B cell (primary cell): ENCODE measurements around the gene MAB21L3. TPM values are rescaled to one million over a fixed set of nuclear protein-coding genes. Genes with fewer than 3 reads are reported as not detected.

Experiments
- ATAC-seq: fragments of 200-7000 bp; cut with Tn5 transposase; one replicate; pipeline ENCODE4 v1.10.0; 2021; ENCODE audit warnings: low read depth, mild to moderate bottlenecking, moderate number of reproducible peaks, moderate library complexity
- CTCF ChIA-PET: fragments of 350-600 bp; sonication (Branson Sonifier 250); formaldehyde crosslinking; loops from one replicate; lab custom pipeline; 2021; ENCODE audit warnings: antibody characterized with exemption, inconsistent platforms; lab: Charles Lee
- POLR2A ChIA-PET: fragments of 350-600 bp; sonication (Branson Sonifier 250); formaldehyde crosslinking; loops from one replicate; lab custom pipeline; 2021; ENCODE audit warnings: antibody characterized with exemption; lab: Charles Lee
- DNase-seq: peaks from one replicate; pipeline ENCODE4 v3.0.0; 2013
- H2AFZ ChIP-seq: 2 replicates; pipeline ENCODE4 v1.6.1; 2012; ENCODE audit warnings: mild to moderate bottlenecking, low read depth, low read length; ENCODE audit not compliant: insufficient read depth, poor library complexity, severe bottlenecking
- H3K27ac ChIP-seq, 2 donors: 1 replicate in 1 of 2; 2 replicates in 1 of 2; pipeline ENCODE4 v1.5.1; 2012 to 2013; ENCODE audit warnings: low read length in 2 of 2, mild to moderate bottlenecking in 2 of 2, moderate library complexity in 1 of 2
- H3K27me3 ChIP-seq, 4 experiments: fragments of 200-600 bp in 1 of 4; sonication (generic) in 1 of 4; replicated peaks in 1 of 4; 1 replicate in 2 of 4; 2 replicates in 2 of 4; pipeline versions ENCODE4 v1.6.1 to v1.7.0; 2013 to 2016; ENCODE audit warnings: low read length in 3 of 4, mild to moderate bottlenecking in 2 of 4, mixed read lengths in 1 of 4, moderate library complexity in 1 of 4; ENCODE audit not compliant: insufficient read depth in 4 of 4, control insufficient read depth in 3 of 4; ENCODE audit errors: control extremely low read depth in 1 of 4
- H3K36me3 ChIP-seq, 2 experiments: replicated peaks in 1 of 2; 1 replicate in 1 of 2; 2 replicates in 1 of 2; pipeline versions ENCODE4 v1.6.1 to v1.7.1; 2013; ENCODE audit warnings: low read length in 1 of 2; ENCODE audit not compliant: insufficient read depth in 2 of 2, control insufficient read depth in 1 of 2; ENCODE audit errors: control extremely low read depth in 1 of 2, extremely low read depth in 1 of 2
- H3K4me1 ChIP-seq, 2 donors: fragments of 200-600 bp in 1 of 2; sonication (generic) in 1 of 2; 1 replicate in 1 of 2; 2 replicates in 1 of 2; pipeline versions ENCODE4 v1.5.1 to v1.6.1; 2013 to 2017; ENCODE audit warnings: low read length in 2 of 2; ENCODE audit not compliant: control insufficient read depth in 2 of 2, insufficient read depth in 2 of 2
- H3K4me2 ChIP-seq: replicated peaks from 2 replicates; pipeline ENCODE3; 2012; ENCODE audit warnings: mild to moderate bottlenecking, low read depth, low read length; ENCODE audit not compliant: poor library complexity, severe bottlenecking
- H3K4me3 ChIP-seq, 5 experiments: fragments of 200-600 bp in 1 of 5; sonication (generic) in 1 of 5; 1 replicate in 3 of 5; 2 replicates in 2 of 5; pipeline versions ENCODE4 v1.5.1 to v1.7.0; 2011 to 2016; ENCODE audit warnings: low read length in 4 of 5, mild to moderate bottlenecking in 4 of 5, low read depth in 2 of 5, control low read depth in 1 of 5, moderate library complexity in 1 of 5; ENCODE audit not compliant: insufficient read depth in 1 of 5; ENCODE audit errors: control extremely low read depth in 1 of 5, extremely low read depth in 1 of 5
- H3K79me2 ChIP-seq: fragments of 200-600 bp; sonication (generic); one replicate; pipeline ENCODE4 v1.6.0; 2016; ENCODE audit warnings: low read length; ENCODE audit not compliant: control insufficient read depth, insufficient read depth
- H3K9ac ChIP-seq: fragments of 200-600 bp; sonication (generic); 2 replicates; pipeline ENCODE4 v1.6.1; 2017; ENCODE audit warnings: mild to moderate bottlenecking, low read length, moderate library complexity
- H3K9me3 ChIP-seq, 3 donors: one replicate each; pipeline versions ENCODE4 v1.6.1 to v1.7.1; 2013; ENCODE audit warnings: low read length in 2 of 3; ENCODE audit not compliant: control insufficient read depth in 2 of 3, insufficient read depth in 1 of 3; ENCODE audit errors: control extremely low read depth in 1 of 3
- H4K20me1 ChIP-seq: 2 replicates; pipeline ENCODE4 v1.6.0; 2012; ENCODE audit warnings: mild to moderate bottlenecking, low read length; ENCODE audit not compliant: insufficient read depth, control insufficient read depth, poor library complexity, severe bottlenecking
- H3K27ac Mint-ChIP-seq: one replicate; pipeline ENCODE4 v1.8.0; 2021; ENCODE audit warnings: mixed read lengths
- H3K27me3 Mint-ChIP-seq: one replicate; pipeline ENCODE4 v1.8.0; 2021; ENCODE audit warnings: mixed read lengths
- H3K4me1 Mint-ChIP-seq: one replicate; pipeline ENCODE4 v1.8.0; 2021; ENCODE audit warnings: mixed read lengths
- H3K4me3 Mint-ChIP-seq: one replicate; pipeline ENCODE4 v1.8.0; 2021; ENCODE audit warnings: mixed read lengths
- H3K9me3 Mint-ChIP-seq: one replicate; pipeline ENCODE4 v1.8.0; 2022; ENCODE audit warnings: mixed read lengths; ENCODE audit not compliant: insufficient read depth
- CTCF ChIP-seq: fragments of 200-600 bp; IDR thresholded peaks from one replicate; pipeline ENCODE4 v1.8.0; 2022; ENCODE audit warnings: antibody characterized with exemption, mild to moderate bottlenecking
- EZH2 ChIP-seq: IDR thresholded peaks from 2 replicates; pipeline ENCODE4 v1.6.1; 2012; ENCODE audit warnings: borderline replicate concordance, low read depth, mild to moderate bottlenecking, moderate library complexity, low read length; ENCODE audit not compliant: insufficient read depth, poor library complexity, severe bottlenecking
- WGBS: methylation state at CpG from one replicate; pipeline ENCODE4 v1.1.5; 2013; ENCODE audit warnings: missing lambda C conversion rate; ENCODE audit not compliant: insufficient coverage; 5-methylcytosine and 5-hydroxymethylcytosine counted together
- intact Hi-C: fragments of 100-400 bp; cut with micrococcal nuclease; formaldehyde crosslinking; loops from one replicate; pipeline ENCODE4 v1.10.0; 2022
- polyA plus RNA-seq: library from polyadenylated mRNA; depleted of rRNA; stranded (reverse); fragments of >200 nt; gene quantifications from 2 replicates; pipeline ENCODE4 v1.2.3, GENCODE V29; 2012
- total RNA-seq, 2 donors: library from RNA; stranded (reverse); fragments of 120-200 nt in 1 of 2; gene quantifications; 1 replicate in 1 of 2; 2 replicates in 1 of 2; pipeline versions ENCODE4 v1.2.3 to v1.2.4, GENCODE V29; 2013 to 2022

The MAB21L3 gene
- total and polyA plus RNA-seq, 2 donors (not counting 1 experiment from before 2014, with no cell fraction given) = not detected

DNA sequence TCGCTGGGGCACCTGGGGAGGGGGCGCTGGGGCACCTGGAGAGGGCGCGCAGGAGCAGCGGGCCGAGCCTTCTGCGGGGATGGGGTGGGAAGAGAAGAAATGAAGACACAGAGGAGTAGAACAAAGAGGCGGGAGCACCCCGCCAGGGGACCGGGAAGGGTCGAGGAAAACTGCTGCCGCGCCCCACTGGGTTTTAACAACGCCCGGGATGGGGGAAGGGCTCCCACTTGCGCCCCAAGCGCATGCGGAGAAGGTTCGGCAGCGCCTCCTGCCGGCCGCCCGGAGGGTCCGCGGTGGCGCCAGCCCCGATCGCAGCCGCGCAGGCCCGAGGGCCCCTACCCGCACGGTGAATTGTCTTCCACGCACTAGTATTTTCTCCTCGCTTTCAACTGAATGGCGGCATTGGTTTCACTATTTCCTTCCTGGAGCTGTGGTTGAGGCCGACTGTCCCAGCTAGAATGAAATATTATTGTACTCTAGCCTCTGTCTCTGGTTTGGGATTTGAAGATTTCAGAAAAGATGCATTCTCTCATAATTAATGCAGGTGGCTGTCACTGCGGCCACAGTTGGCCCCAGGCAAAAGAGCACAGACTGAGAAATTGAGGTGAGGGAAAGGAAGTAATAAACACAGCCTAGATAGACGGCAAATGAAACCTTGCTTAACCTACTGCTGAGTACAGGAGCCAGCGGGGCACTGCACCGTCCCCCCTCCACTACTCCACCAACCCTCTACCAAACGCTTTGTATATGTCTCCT is 57.3 kb downstream of the MAB21L3 start:
- H3K4me3 ChIP-seq = peak overlapping the region; percentile 21 to 62 (median 54)
- peak overlapping the region; percentile 93 for H3K4me2 ChIP-seq
- DNase-seq (peak; percentile 83), ATAC-seq (peak; percentile 94)
- no peaks in the 10 kb centered on the region for H3K36me3 ChIP-seq
- peaks cover 15 to 16% of the 10 kb centered on the region in 2 donors for H3K4me1 ChIP-seq
- no peaks in the 10 kb centered on the region for H4K20me1 ChIP-seq
- H3K9me3 ChIP-seq = no peaks in the 10 kb centered on the region
- TF ChIP-seq CTCF = peak; percentile 96
- TF ChIP-seq EZH2 = no peak
- CTCF ChIA-PET = interaction anchor here (0.7 to 2.1 kb wide), 7 partner anchors 9 to 316 kb away, joined by 3 to 7 read pairs (median 5); no protein-coding TSS in a partner anchor
- H2AFZ ChIP-seq = peak overlapping the region; percentile 95
- peaks cover 0 to 19% (median 2%) of the 10 kb centered on the region in 4 experiments for H3K27me3 ChIP-seq
- H3K4me1 Mint-ChIP-seq = peaks cover 16% of the 10 kb centered on the region
- peaks cover 24% of the 10 kb centered on the region for H3K27me3 Mint-ChIP-seq
- WGBS = 4% methylated on average over 36 of the region's 42 CpGs
- POLR2A ChIA-PET = no interaction called here
- peak overlapping the region; percentile 85 for H3K4me3 Mint-ChIP-seq
- peak overlapping the region in 1 of 2 donors; percentile 4 for H3K27ac ChIP-seq
- no peaks in the 10 kb centered on the region for H3K79me2 ChIP-seq
- H3K27ac Mint-ChIP-seq = peak overlapping the region; percentile 66
- intact Hi-C loops = loop anchor here (1.0 to 5.0 kb wide), 4 partner anchors 16 to 250 kb away; partner anchors contain the start of gene ATP1A1
- no peaks in the 10 kb centered on the region for H3K9me3 Mint-ChIP-seq
- H3K9ac ChIP-seq = peak overlapping the region; percentile 57

DNA sequence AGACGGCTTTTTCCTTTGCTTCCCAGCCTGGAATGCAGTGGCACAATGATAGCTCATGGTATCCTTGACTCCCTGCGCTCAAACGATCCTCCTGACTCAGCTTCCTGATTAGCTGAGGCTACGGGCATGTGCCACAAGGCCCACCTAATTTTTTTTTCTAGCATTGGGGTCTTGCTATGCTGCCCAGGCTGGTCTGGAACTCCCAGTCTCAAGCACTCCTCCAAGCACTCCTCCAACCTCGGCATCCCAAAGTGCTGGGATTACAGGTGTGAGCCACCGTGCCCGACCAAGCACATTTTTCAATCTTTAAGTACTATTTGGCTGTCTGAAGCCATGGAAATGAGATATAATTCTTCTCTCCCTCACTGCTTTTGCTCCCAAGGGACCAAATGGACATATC is 58.7 kb downstream of the MAB21L3 start:
- Mint-ChIP-seq H3K9me3 (no peaks in the 10 kb centered on the region), H3K4me3 (no peak overlapping the region), H3K27ac (no peak overlapping the region), H3K27me3 (peaks cover 24% of the 10 kb centered on the region), H3K4me1 (peaks cover 16% of the 10 kb centered on the region)
- Histone ChIP-seq H2AFZ (no peak overlapping the region), H4K20me1 (no peaks in the 10 kb centered on the region), H3K4me3 (no peak overlapping the region), H3K4me2 (no peak overlapping the region), H3K27me3 (peaks cover 0 to 24% (median 4%) of the 10 kb centered on the region in 4 experiments), H3K27ac (no peak overlapping the region), H3K36me3 (no peaks in the 10 kb centered on the region), H3K9ac (no peak overlapping the region), H3K4me1 (peaks cover 15 to 16% of the 10 kb centered on the region in 2 donors), H3K9me3 (no peaks in the 10 kb centered on the region), H3K79me2 (no peaks in the 10 kb centered on the region)
- ChIA-PET POLR2A (no interaction called here), CTCF (interaction anchor here (2.1 kb wide), 1 partner anchor 31 kb away, joined by 7 read pairs; no protein-coding TSS in a partner anchor)
- 90% methylated on average over 6 of the region's 7 CpGs for WGBS
- intact Hi-C loops = loop anchor here (1.0 to 5.0 kb wide), 4 partner anchors 17 to 202 kb away; partner anchors contain the start of gene ATP1A1
- no peak for ATAC-seq
- TF ChIP-seq EZH2 = no peak
- no peak for TF ChIP-seq CTCF
- DNase-seq = no peak
